ENCODE measurements around the gene EML1.
"Not testable (repeated sequence)": the region's sequence is repeated elsewhere in the genome, so short reads cannot be mapped to it uniquely, and the experiment has no call there.

The EML1 gene

DNA sequence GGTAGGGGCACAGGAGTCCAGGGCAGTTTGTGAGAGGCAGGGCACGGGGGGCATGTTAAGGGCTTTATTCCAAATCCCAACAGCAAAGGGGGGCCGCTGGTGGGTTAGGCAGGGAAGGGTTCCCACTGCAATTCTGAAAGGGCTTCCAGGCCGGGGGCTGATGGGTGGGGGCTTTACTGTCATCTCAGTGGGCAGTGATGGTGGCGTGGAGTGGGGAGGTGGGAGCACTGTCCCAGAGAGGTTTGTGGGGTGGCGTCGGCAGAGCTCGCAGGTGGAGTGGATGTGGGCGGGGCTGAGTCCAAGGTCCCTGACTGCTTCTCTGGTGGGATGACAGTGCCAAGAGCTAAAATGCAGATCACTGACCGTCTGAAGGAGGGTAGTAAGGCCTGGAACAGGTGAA is 150.4 kb downstream of the EML1 start:
- DNase-seq (ENCODE audit: low spot score) = no peak
- TF ChIP-seq, protein P1, sequence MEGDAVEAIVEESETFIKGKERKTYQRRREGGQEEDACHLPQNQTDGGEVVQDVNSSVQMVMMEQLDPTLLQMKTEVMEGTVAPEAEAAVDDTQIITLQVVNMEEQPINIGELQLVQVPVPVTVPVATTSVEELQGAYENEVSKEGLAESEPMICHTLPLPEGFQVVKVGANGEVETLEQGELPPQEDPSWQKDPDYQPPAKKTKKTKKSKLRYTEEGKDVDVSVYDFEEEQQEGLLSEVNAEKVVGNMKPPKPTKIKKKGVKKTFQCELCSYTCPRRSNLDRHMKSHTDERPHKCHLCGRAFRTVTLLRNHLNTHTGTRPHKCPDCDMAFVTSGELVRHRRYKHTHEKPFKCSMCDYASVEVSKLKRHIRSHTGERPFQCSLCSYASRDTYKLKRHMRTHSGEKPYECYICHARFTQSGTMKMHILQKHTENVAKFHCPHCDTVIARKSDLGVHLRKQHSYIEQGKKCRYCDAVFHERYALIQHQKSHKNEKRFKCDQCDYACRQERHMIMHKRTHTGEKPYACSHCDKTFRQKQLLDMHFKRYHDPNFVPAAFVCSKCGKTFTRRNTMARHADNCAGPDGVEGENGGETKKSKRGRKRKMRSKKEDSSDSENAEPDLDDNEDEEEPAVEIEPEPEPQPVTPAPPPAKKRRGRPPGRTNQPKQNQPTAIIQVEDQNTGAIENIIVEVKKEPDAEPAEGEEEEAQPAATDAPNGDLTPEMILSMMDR (IDR thresholded peaks at IDR 0.05; ENCODE audit: extremely low read depth, insufficient read depth, missing control alignments) = no peak
- in situ Hi-C loops (cut with MboI; ENCODE audit: low pct_unique_long_range_greater_than_20kb, low sequenced_read_pairs, unreplicated experiment) = no loop called here

DNA sequence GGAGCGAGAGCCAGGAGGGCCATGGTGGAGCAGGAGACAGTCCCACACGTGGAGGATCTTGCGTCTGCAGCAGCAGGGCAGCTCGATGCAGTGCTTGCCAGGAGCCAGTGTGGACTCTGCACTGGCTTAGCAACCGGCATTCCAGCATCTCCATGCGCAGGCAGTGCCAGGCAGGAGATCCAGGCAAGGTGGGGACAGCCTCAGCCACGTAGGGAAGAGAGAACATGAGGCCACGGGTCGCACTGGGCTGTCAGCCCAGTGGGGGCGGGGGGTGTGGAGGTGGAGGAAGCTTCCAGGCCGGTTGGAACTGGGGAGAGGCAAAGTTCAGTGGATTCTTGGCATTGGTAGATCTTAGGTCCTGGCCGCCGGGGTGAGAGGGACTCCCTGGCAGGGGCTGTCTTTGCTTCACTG is 151.0 kb downstream of the EML1 start:
- in situ Hi-C loops (cut with MboI; ENCODE audit: low pct_unique_long_range_greater_than_20kb, low sequenced_read_pairs, unreplicated experiment) = no loop called here
- DNase-seq (ENCODE audit: low spot score) = peak; percentile 9
- TF ChIP-seq, protein P1 (IDR thresholded peaks at IDR 0.05; ENCODE audit: extremely low read depth, insufficient read depth, missing control alignments) = no peak

DNA sequence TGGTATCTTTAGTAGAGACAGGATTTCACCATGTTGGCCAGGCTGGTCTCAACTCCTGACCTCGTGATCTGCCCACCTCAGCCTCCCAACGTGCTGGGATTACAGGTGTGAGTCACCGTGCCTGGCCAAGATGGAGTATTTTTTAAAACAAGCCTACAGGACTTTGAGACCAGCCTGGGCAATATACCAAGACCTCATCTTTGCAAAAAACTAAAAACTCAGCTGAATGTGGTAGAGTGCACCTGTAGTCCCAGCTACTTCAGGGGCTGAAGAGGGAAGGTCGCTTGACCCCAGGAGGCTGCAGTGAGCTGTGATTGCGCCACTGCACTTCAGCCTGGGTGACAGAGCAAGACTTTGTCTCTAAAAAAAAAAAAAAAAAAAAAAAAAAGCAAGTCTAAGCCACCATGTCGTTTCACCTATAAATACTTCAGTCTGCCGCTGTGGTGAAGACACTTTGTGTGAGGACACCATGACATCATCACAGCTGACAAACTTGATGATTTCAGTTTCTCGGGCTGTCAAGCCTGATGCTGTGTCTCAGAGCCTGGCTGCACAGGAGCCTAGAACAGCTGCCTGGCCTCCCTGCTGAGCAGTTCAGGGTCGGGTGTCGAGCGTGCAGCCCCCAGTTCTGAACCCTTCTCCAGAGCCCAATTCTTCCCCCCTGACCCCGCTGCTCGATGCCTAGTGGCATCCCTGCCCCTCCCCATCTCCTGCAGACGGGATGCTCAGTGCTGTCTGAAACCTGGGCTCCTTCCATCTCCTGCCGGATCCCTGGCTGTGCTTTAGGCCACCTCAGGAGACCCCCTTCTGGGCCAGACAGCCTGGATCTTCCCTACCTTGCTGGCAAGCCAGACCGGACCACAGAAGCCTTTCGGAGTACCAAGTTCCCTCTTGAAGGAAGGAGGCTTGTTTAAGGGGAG is 152.8 kb downstream of the EML1 start:
- peak; percentile 83 for DNase-seq (ENCODE audit: low spot score)
- in situ Hi-C loops (cut with MboI; ENCODE audit: low pct_unique_long_range_greater_than_20kb, low sequenced_read_pairs, unreplicated experiment) = no loop called here

DNA sequence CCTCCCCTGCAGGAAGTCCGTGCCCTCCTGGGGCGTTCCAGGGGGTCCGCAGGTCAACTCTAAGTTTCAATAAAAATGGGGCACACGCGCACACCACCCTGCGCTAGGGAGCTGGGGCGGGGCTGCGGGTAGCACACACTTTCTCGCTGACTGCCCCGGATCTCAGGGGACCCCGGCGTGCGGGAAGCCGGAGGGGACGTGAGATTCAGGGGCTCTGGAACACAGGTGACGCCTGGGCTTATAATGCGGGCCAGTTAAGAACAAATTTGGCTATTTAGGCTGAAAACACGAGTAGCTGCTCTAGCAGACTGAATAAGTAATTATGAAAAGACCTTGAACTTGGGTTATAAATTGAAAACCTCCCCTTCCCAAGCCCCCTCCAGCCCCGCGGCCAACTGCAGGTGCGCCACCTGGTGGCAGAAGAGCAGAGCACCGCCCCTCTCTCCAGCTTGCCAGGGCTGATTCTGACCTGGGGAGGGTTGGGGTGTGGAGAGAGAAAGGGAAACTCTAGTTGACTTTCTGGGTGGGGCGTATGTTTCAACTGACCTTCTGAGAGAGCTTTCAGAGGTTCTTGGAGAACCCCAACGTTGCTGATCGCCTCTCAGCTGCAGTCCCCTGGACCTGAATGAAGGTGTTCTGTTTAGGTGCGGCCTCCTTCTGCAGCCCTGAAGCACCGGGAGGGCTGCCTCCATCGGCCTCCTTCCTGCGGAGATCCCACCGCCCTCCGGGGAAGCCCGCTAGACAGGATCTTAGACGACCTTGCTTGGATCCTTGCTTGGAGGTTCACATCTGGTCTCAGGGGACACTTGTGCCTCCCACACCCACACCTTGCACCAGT is 153.7 kb downstream of the EML1 start:
- in situ Hi-C loops (cut with MboI; ENCODE audit: low pct_unique_long_range_greater_than_20kb, low sequenced_read_pairs, unreplicated experiment) = no loop called here
- TF ChIP-seq, protein P1 (IDR thresholded peaks at IDR 0.05; ENCODE audit: extremely low read depth, insufficient read depth, missing control alignments) = peak; percentile 86
- DNase-seq (ENCODE audit: low spot score) = peak; percentile 84

More for the DNA sequence above, 152.8 kb downstream of the EML1 start:
- TF ChIP-seq, protein P1 (IDR thresholded peaks at IDR 0.05; ENCODE audit: extremely low read depth, insufficient read depth, missing control alignments) = no peak

DNA sequence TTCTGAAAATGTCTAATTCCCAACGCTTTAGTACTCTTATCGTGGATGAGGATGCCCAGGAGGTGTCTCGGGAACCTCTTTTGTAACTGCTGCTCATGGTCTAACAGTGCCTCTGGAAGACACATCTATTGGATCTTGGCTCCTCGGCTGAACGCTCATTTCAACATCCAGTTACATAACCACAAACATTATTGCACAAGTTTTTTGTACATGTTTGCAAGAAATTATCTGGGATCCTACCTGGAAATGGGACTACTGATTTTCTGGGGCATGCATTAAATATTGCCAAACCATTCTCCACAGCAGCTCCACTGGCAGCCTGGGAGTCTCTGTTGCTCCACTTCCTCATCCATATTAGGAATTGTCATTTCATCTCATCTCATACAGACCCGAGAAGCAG is 154.5 kb downstream of the EML1 start:
- TF ChIP-seq, protein P1 (IDR thresholded peaks at IDR 0.05; ENCODE audit: extremely low read depth, insufficient read depth, missing control alignments) = no peak
- DNase-seq (ENCODE audit: low spot score) = no peak
- in situ Hi-C loops (cut with MboI; ENCODE audit: low pct_unique_long_range_greater_than_20kb, low sequenced_read_pairs, unreplicated experiment) = no loop called here

DNA sequence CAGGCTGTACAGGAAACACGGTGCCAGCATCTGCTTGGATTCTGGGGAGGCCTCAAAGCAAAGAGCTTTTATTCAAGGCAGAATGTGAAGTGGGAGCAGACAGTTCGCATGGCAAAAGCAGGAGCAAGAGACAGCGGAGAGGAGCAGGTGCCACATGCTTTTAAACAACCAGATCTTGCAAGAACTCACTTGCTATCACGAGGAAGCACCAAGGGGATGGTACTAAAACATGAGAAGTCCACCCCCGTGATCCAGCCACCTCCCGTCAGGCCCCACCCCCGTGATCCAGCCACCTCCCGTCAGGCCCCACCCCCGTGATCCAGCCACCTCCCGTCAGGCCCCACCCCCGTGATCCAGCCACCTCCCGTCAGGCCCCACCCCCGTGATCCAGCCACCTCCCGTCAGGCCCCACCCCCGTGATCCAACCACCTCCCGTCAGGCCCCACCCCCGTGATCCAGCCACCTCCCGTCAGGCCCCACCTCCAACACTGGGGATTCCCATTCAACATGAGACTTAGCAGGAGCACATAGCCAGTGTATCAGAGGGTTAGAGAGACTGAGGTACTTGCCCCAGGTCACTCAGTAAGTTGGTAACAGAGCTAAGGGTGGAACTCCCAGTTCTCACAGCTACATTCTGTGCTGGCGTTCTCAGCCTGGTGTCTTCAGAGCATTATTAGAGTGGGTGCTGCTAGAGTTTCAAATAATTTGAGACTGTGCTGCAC is 156.0 kb downstream of the EML1 start:
- in situ Hi-C loops (cut with MboI; ENCODE audit: low pct_unique_long_range_greater_than_20kb, low sequenced_read_pairs, unreplicated experiment); DNase-seq (ENCODE audit: low spot score): not testable (repeated sequence)

All from GM13977 (cell line).